IMR-90 (cell line): Measurements from ENCODE around the gene CDK14. TPM values are rescaled to one million over a fixed set of nuclear protein-coding genes. Genes with fewer than 3 reads are reported as not detected.

Experiments
- ATAC-seq: fragments of 200-7000 bp; cut with Tn5 transposase; 2 replicates; pipeline ENCODE4 v1.9.1; 2020; ENCODE audit warnings: low read depth, mild to moderate bottlenecking, moderate library complexity
- BruUV-seq: library from RNA; stranded (reverse); fragments of 400-500 nt; replicated peaks from 2 replicates; lab custom pipeline; 2021; lab: Mats Ljungman, UMichigan
- CTCF ChIA-PET: fragments of 300-600 bp; formaldehyde crosslinking; extraction: SDS; loops from one replicate; lab custom pipeline; 2021; ENCODE audit warnings: antibody characterized with exemption; lab: Yijun Ruan, JAX
- POLR2A ChIA-PET: fragments of 300-600 bp; sonication (Branson Sonifier 250); formaldehyde crosslinking; loops from one replicate; lab custom pipeline; 2022; ENCODE audit warnings: antibody characterized with exemption; ENCODE audit not compliant: unreplicated experiment; lab: Charles Lee
- DNase-seq: peaks from one replicate; pipeline ENCODE4 v3.0.0; 2013
- H2AFZ ChIP-seq: replicated peaks from 2 replicates; pipeline ENCODE3; 2013; ENCODE audit warnings: low read length, mild to moderate bottlenecking; ENCODE audit not compliant: poor library complexity
- H2AK5ac ChIP-seq: 2 replicates; pipeline ENCODE4 v1.6.1; 2013; ENCODE audit warnings: low read depth, low read length, inconsistent platforms
- H2AK9ac ChIP-seq: replicated peaks from 2 replicates; pipeline ENCODE3; 2013; ENCODE audit warnings: mild to moderate bottlenecking, low read depth, low read length, moderate library complexity; ENCODE audit not compliant: poor library complexity
- H2BK120ac ChIP-seq: 2 replicates; pipeline ENCODE4 v1.6.1; 2013; ENCODE audit warnings: low read depth, low read length, inconsistent platforms
- H2BK15ac ChIP-seq: 3 replicates; pipeline ENCODE4 v1.6.1; 2013; ENCODE audit warnings: low read depth, low read length, inconsistent platforms
- H2BK20ac ChIP-seq: 2 replicates; pipeline ENCODE4 v1.6.1; 2013; ENCODE audit warnings: low read depth, mild to moderate bottlenecking, inconsistent platforms, low read length, moderate library complexity
- H2BK5ac ChIP-seq: 2 replicates; pipeline ENCODE4 v1.6.1; 2013; ENCODE audit warnings: mild to moderate bottlenecking, low read depth, low read length, inconsistent platforms; ENCODE audit not compliant: poor library complexity, severe bottlenecking
- H3K14ac ChIP-seq: replicated peaks from 2 replicates; pipeline ENCODE4 v1.6.1; 2013; ENCODE audit warnings: low read depth, low read length, inconsistent platforms
- H3K18ac ChIP-seq: 2 replicates; pipeline ENCODE4 v1.6.1; 2013; ENCODE audit warnings: low read depth, low read length, control low read depth
- H3K23ac ChIP-seq: 2 replicates; pipeline ENCODE4 v1.6.1; 2013; ENCODE audit warnings: low read depth, low read length, inconsistent platforms
- H3K27ac ChIP-seq: 2 replicates; pipeline ENCODE4 v1.5.1; 2013; ENCODE audit warnings: mild to moderate bottlenecking, control low read depth, low read length; ENCODE audit not compliant: insufficient read depth
- H3K27me3 ChIP-seq: 2 replicates; pipeline ENCODE4 v1.6.1; 2013; ENCODE audit warnings: low read length; ENCODE audit not compliant: control insufficient read depth, insufficient read depth
- H3K36me3 ChIP-seq: 2 replicates; pipeline ENCODE4 v1.6.1; 2013; ENCODE audit warnings: low read length, mixed read lengths; ENCODE audit not compliant: control insufficient read depth, insufficient read depth
- H3K4ac ChIP-seq: 2 replicates; pipeline ENCODE4 v1.6.1; 2013; ENCODE audit warnings: low read depth, low read length, inconsistent platforms
- H3K4me1 ChIP-seq: 2 replicates; pipeline ENCODE4 v1.6.1; 2013; ENCODE audit warnings: low read length, mixed read lengths; ENCODE audit not compliant: control insufficient read depth, insufficient read depth
- H3K4me2 ChIP-seq: 2 replicates; pipeline ENCODE4 v1.6.1; 2013; ENCODE audit warnings: low read depth, mild to moderate bottlenecking, control low read depth, low read length, moderate library complexity
- H3K4me3 ChIP-seq: 2 replicates; pipeline ENCODE4 v1.5.1; 2013; ENCODE audit warnings: low read depth, mild to moderate bottlenecking, control low read depth, low read length, moderate library complexity; ENCODE audit not compliant: insufficient read depth
- H3K56ac ChIP-seq: 2 replicates; pipeline ENCODE4 v1.6.1; 2013; ENCODE audit warnings: low read length, inconsistent platforms; ENCODE audit not compliant: insufficient read depth; ENCODE audit errors: extremely low read depth
- H3K79me1 ChIP-seq, 2 experiments: 2 replicates each; pipeline ENCODE4 v1.6.1; 2013; ENCODE audit warnings: low read length in 2 of 2, inconsistent platforms in 1 of 2, low read depth in 1 of 2
- H3K9ac ChIP-seq: 2 replicates; pipeline ENCODE4 v1.6.1; 2013; ENCODE audit warnings: low read depth, low read length, control low read depth
- H3K9me1 ChIP-seq: 2 replicates; pipeline ENCODE4 v1.6.1; 2013; ENCODE audit warnings: low read length, inconsistent platforms; ENCODE audit not compliant: insufficient read depth
- H3K9me3 ChIP-seq: 2 replicates; pipeline ENCODE4 v1.6.1; 2013; ENCODE audit warnings: low read length; ENCODE audit not compliant: control insufficient read depth, insufficient read depth
- H4K20me1 ChIP-seq: 2 replicates; pipeline ENCODE4 v1.6.1; 2013; ENCODE audit warnings: low read length, inconsistent platforms; ENCODE audit not compliant: insufficient read depth
- H4K5ac ChIP-seq: 2 replicates; pipeline ENCODE4 v1.6.1; 2013; ENCODE audit warnings: mild to moderate bottlenecking, low read depth, low read length, control low read depth
- H4K8ac ChIP-seq, 2 experiments: 2 replicates each; pipeline ENCODE4 v1.6.1; 2013; ENCODE audit warnings: low read depth in 2 of 2, low read length in 2 of 2, control low read depth in 1 of 2, inconsistent platforms in 1 of 2
- H4K91ac ChIP-seq: 2 replicates; pipeline ENCODE4 v1.6.1; 2013; ENCODE audit warnings: low read depth, low read length, inconsistent platforms; ENCODE audit not compliant: insufficient read depth
- BHLHE40 ChIP-seq: fragments of 150-350 bp; IDR thresholded peaks from 2 replicates; pipeline ENCODE4 v1.6.1; 2016; ENCODE audit warnings: mild to moderate bottlenecking, low read depth, low read length
- CEBPB ChIP-seq: IDR thresholded peaks from 2 replicates; pipeline ENCODE4 v1.6.1; 2012; ENCODE audit warnings: low read depth, low read length, improper control_type of control experiment
- CHD1 ChIP-seq: IDR thresholded peaks from 2 replicates; pipeline ENCODE4 v1.6.1; 2012; ENCODE audit warnings: low read depth, low read length, improper control_type of control experiment
- FOS ChIP-seq: fragments of 150-350 bp; IDR thresholded peaks from 2 replicates; pipeline ENCODE4 v1.6.1; 2016; ENCODE audit warnings: low read depth, low read length
- MAFK ChIP-seq: IDR thresholded peaks from 2 replicates; pipeline ENCODE4 v1.6.1; 2012; ENCODE audit warnings: low read depth, low read length, improper control_type of control experiment
- MAZ ChIP-seq: IDR thresholded peaks from 2 replicates; pipeline ENCODE4 v1.6.1; 2012; ENCODE audit warnings: low read depth, mild to moderate bottlenecking, low read length, improper control_type of control experiment, moderate library complexity, borderline replicate concordance
- MXI1 ChIP-seq: IDR thresholded peaks from 2 replicates; pipeline ENCODE4 v1.6.1; 2012; ENCODE audit warnings: low read depth, mild to moderate bottlenecking, low read length, moderate library complexity, borderline replicate concordance
- NFE2L2 ChIP-seq: fragments of 150-350 bp; IDR thresholded peaks from 2 replicates; pipeline ENCODE4 v1.6.1; 2016; ENCODE audit warnings: low read depth, mild to moderate bottlenecking, low read length
- POLR2A ChIP-seq: IDR thresholded peaks from 2 replicates; pipeline ENCODE4 v1.6.1; 2012; ENCODE audit warnings: mild to moderate bottlenecking, low read depth, low read length
- RAD21 ChIP-seq: IDR thresholded peaks from 2 replicates; pipeline ENCODE4 v1.6.1; 2012; ENCODE audit warnings: low read length, improper control_type of control experiment
- RCOR1 ChIP-seq: IDR thresholded peaks from 2 replicates; pipeline ENCODE4 v1.6.1; 2012; ENCODE audit warnings: mild to moderate bottlenecking, low read length, improper control_type of control experiment; ENCODE audit not compliant: insufficient replicate concordance
- RFX5 ChIP-seq: IDR thresholded peaks from 2 replicates; pipeline ENCODE4 v1.8.0; 2012; ENCODE audit warnings: low read depth, mild to moderate bottlenecking, low read length, moderate library complexity
- SMC3 ChIP-seq: fragments of 150-350 bp; IDR thresholded peaks from 2 replicates; pipeline ENCODE4 v1.6.1; 2016; ENCODE audit warnings: low read depth, mild to moderate bottlenecking, antibody characterized with exemption, low read length, moderate library complexity
- WGBS, 2 experiments: methylation state at CpG; one replicate each; pipeline versions ENCODE4 v1.1.5 to v1.1.7; 2013; ENCODE audit warnings: missing lambda C conversion rate in 2 of 2; ENCODE audit not compliant: insufficient read length in 1 of 2; ENCODE audit errors: extremely low coverage in 2 of 2; 5-methylcytosine and 5-hydroxymethylcytosine counted together
- dilution Hi-C: fragments of 300-500 bp; cut with HindIII; formaldehyde crosslinking; loops from one replicate; pipeline ENCODE4 v1.14.3; 2018; ENCODE audit warnings: low sequenced_read_pairs; ENCODE audit not compliant: unreplicated experiment
- in situ Hi-C: fragments of 300-500 bp; cut with MboI; formaldehyde crosslinking; loops from 3 replicates; pipeline ENCODE4 v1.14.3; 2019; ENCODE audit warnings: low sequenced_read_pairs, inconsistent platforms, mixed read lengths
- intact Hi-C: fragments of 100-400 bp; cut with micrococcal nuclease; formaldehyde crosslinking; loops from 2 replicates; pipeline ENCODE4 v1.10.0; 2022
- polyA plus RNA-seq, 3 experiments: library from polyadenylated mRNA; depleted of rRNA; stranded (reverse); fragments of >200 nt; gene quantifications; 2 replicates each; pipeline ENCODE4 v1.2.3, GENCODE V29; 2012; ENCODE audit warnings: low replicate concordance in 1 of 3
- total RNA-seq: library from RNA; depleted of rRNA; stranded (reverse); fragments of >200 nt; gene quantifications from 2 replicates; pipeline ENCODE4 v1.2.3, GENCODE V29; 2012
- TF ChIP-seq, protein P1 (sequence below): fragments of 150-350 bp; IDR thresholded peaks from 2 replicates; pipeline ENCODE4 v1.6.1; 2017; ENCODE audit warnings: mild to moderate bottlenecking, antibody characterized with exemption, low read length, low read depth
- TF ChIP-seq, protein P2 (sequence below): conservative IDR thresholded peaks from 2 replicates; pipeline ENCODE4 v1.5.1; 2012; ENCODE audit warnings: mild to moderate bottlenecking, low read depth, low read length, improper control_type of control experiment
- TF ChIP-seq, protein P3 (sequence below): fragments of 150-350 bp; IDR thresholded peaks from 2 replicates; pipeline ENCODE4 v1.6.1; 2016; ENCODE audit warnings: low read depth, mild to moderate bottlenecking, low read length, moderate library complexity, borderline replicate concordance

CDK14 gene
- total and polyA plus RNA-seq, 2 of the 4 experiments (the other 2 are of a cell fraction): 10.1 to 29.6 TPM

- Histone ChIP-seq H3K4me3 (no peak overlapping the region), H3K79me1 (peaks cover 5 to 12% of the 10 kb centered on the region in 2 experiments), H4K20me1 (no peaks in the 10 kb centered on the region; the same call in 1 of the 2 replicates), H3K4ac (no peak overlapping the region), H4K5ac (no peak overlapping the region), H3K14ac (no peak overlapping the region), H3K23ac (no peak overlapping the region), H2BK15ac (no peak overlapping the region), H2AK5ac (no peak overlapping the region), H3K9me3 (no peaks in the 10 kb centered on the region), H4K91ac (no peak overlapping the region), H3K9ac (no peak overlapping the region), H2BK5ac (no peak overlapping the region), H3K4me1 (no peaks in the 10 kb centered on the region), H3K56ac (no peak overlapping the region), H2BK120ac (no peak overlapping the region), H2BK20ac (no peak overlapping the region), H2AK9ac (no peak overlapping the region), H3K27ac (no peak overlapping the region), H3K18ac (no peak overlapping the region), H3K27me3 (no peaks in the 10 kb centered on the region), H2AFZ (no peak overlapping the region), H3K9me1 (no peaks in the 10 kb centered on the region), H3K4me2 (no peak overlapping the region), H4K8ac (no peak overlapping the region), H3K36me3 (no peaks in the 10 kb centered on the region)
- DNase-seq (no peak), ATAC-seq (no peak)
- dilution Hi-C loops (no loop called here), intact Hi-C loops (no loop called here), in situ Hi-C loops (no loop called here)
- ChIA-PET POLR2A (no interaction called here), CTCF (no interaction called here)
- WGBS, 2 experiments: 70% methylated on average over 2 of the region's 4 CpGs; no CpG with 5 or more reads in 1 of the 2 experiments
- TF ChIP-seq, protein P1, sequence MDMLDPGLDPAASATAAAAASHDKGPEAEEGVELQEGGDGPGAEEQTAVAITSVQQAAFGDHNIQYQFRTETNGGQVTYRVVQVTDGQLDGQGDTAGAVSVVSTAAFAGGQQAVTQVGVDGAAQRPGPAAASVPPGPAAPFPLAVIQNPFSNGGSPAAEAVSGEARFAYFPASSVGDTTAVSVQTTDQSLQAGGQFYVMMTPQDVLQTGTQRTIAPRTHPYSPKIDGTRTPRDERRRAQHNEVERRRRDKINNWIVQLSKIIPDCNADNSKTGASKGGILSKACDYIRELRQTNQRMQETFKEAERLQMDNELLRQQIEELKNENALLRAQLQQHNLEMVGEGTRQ: no peak
- TF ChIP-seq CHD1 (no peak), BHLHE40 (no peak), RCOR1 (no peak), FOS (no peak), MAZ (no peak), MXI1 (no peak), POLR2A (no peak), NFE2L2 (no peak), CEBPB (no peak), RAD21 (no peak), SMC3 (no peak), MAFK (no peak), RFX5 (no peak)
- TF ChIP-seq, protein P2, sequence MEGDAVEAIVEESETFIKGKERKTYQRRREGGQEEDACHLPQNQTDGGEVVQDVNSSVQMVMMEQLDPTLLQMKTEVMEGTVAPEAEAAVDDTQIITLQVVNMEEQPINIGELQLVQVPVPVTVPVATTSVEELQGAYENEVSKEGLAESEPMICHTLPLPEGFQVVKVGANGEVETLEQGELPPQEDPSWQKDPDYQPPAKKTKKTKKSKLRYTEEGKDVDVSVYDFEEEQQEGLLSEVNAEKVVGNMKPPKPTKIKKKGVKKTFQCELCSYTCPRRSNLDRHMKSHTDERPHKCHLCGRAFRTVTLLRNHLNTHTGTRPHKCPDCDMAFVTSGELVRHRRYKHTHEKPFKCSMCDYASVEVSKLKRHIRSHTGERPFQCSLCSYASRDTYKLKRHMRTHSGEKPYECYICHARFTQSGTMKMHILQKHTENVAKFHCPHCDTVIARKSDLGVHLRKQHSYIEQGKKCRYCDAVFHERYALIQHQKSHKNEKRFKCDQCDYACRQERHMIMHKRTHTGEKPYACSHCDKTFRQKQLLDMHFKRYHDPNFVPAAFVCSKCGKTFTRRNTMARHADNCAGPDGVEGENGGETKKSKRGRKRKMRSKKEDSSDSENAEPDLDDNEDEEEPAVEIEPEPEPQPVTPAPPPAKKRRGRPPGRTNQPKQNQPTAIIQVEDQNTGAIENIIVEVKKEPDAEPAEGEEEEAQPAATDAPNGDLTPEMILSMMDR: no peak
- TF ChIP-seq, protein P3, sequence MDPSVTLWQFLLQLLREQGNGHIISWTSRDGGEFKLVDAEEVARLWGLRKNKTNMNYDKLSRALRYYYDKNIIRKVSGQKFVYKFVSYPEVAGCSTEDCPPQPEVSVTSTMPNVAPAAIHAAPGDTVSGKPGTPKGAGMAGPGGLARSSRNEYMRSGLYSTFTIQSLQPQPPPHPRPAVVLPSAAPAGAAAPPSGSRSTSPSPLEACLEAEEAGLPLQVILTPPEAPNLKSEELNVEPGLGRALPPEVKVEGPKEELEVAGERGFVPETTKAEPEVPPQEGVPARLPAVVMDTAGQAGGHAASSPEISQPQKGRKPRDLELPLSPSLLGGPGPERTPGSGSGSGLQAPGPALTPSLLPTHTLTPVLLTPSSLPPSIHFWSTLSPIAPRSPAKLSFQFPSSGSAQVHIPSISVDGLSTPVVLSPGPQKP: no peak
- BruUV-seq: no TSS peak
These were observed 46.9 kb downstream of the CDK14 start for GRCh38 chr7:90642978-90643377.
